EL (cell line): ENCODE measurements around the gene NXPH4.

Experiments used
- DNase-seq: peaks from one replicate; pipeline ENCODE4 v3.0.0-alpha.2; 2016

Gene NXPH4

DNA sequence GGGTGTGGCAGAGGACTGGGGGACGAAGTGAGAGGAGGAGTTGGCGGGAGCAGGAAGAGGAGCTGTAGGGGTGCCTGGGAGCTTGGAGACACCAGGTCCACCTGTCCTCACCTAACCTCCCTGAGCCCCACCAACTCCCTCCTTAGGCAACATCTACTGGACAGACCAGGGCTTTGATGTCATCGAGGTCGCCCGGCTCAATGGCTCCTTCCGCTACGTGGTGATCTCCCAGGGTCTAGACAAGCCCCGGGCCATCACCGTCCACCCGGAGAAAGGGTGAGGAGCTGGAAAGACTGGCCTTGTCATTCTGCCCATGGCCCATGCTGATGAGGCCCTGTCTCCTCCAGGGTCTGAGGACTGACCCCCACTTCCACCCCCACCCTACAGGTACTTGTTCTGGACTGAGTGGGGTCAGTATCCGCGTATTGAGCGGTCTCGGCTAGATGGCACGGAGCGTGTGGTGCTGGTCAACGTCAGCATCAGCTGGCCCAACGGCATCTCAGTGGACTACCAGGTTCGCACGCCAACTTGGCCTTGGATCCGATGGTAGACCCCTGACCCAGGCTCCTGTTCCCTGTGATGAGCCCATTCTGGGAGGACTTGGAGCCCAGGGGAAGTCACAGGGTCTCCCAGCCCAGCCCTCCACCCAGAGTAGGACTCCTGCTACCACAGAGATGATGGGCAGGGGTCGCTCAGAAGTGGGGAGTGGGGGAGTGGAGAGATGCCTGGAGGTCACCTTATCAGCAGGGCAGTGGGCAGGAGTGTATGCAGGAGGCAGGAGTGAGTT is 32.5 kb upstream of the NXPH4 start:
- no peak for DNase-seq

DNA sequence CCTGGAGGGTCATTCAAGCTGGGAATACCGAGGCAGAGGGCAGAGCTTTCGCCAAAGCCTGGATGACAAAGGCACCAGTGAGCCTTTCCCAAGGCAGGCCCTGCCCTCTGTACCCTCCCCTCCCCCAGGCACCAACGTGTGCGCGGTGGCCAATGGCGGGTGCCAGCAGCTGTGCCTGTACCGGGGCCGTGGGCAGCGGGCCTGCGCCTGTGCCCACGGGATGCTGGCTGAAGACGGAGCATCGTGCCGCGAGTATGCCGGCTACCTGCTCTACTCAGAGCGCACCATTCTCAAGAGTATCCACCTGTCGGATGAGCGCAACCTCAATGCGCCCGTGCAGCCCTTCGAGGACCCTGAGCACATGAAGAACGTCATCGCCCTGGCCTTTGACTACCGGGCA is 31.2 kb upstream of the NXPH4 start:
- no peak for DNase-seq

- DNase-seq = no peak
Measured at GRCh38 chr12:57185906-57186508, 30.6 kb upstream of the NXPH4 start.

DNA sequence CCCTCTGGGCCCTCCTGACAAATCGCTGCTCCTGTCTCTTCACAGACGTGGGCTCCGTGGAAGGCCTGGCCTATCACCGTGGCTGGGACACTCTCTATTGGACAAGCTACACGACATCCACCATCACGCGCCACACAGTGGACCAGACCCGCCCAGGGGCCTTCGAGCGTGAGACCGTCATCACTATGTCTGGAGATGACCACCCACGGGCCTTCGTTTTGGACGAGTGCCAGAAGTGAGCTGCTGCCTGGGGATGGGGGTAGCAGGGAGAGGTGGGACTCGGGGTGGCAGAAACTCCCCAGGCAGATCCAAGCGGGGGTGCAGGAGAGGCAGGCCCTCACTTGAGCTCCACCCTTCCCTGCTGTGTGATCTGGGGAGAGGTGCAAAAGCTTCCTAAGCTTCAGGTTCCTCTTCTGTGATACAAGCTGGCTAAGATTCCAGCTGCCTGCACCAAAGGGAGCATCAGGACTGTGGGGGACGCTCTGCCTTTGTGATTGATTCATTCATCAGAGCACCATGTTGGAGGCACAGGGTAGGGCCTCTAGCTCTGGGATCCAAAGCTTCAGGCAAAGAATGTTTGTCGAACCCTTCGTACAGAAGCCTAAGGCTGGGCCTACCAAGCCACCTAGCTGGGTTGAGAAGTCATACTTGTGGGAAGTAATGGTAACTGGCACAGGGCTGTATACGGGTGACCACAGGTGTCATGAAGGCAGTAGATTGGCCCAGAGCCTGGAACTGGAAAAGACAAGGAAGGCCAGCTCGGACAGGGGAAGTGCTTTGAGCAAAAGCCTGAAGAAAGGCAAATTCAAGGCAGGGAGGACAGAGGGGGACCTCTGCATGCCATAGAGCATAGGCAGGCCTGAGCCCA is 29.1 kb upstream of the NXPH4 start:
- no peak for DNase-seq

- no peak for DNase-seq
Measured at GRCh38 chr12:57188090-57188425, 28.5 kb upstream of the NXPH4 start.

DNA sequence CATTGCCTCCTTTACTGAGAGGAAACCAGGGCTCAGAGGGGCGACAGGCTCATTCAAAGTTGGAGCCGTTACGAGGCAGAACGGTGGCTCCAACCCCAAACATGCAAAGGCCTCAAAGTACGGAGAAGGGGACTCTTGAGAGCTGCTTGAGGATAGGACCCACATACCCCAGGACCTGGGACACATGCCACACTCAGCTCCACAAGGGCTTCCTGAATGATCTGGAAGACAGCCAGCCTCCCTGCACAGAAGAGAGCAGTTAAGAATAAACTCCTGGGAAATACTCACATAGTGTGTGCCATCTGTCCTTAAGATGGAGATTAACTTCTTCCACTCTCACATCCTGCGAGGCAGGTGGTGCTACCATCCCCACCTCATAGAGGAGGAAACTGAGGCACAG is 26.6 kb upstream of the NXPH4 start:
- no peak for DNase-seq

DNA sequence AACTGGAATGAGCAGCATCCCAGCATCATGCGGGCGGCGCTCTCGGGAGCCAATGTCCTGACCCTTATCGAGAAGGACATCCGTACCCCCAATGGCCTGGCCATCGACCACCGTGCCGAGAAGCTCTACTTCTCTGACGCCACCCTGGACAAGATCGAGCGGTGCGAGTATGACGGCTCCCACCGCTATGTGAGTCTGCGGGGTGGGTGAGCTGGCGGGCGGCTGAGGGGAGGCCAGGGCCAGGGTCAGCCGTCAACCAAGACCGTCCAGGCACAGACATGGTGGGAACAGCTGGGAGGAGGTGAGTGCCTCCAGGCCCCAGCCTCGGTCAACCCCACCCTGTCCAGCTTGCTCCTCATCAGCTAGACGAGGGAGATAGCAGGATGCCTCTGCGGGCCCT is 25.8 kb upstream of the NXPH4 start:
- no peak for DNase-seq

DNA sequence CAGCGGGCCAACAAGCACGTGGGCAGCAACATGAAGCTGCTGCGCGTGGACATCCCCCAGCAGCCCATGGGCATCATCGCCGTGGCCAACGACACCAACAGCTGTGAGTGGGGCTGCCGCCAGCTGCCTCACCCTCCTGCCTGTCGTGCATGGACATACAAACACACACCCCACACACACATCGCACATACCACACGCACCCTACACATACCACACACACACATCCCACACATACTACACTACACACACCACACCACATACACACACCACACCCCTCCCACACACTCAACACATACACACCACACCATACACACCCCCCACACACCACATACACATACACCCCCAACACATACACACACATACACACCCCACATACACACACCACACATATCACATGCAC is 25.2 kb upstream of the NXPH4 start:
- DNase-seq = no peak

DNA sequence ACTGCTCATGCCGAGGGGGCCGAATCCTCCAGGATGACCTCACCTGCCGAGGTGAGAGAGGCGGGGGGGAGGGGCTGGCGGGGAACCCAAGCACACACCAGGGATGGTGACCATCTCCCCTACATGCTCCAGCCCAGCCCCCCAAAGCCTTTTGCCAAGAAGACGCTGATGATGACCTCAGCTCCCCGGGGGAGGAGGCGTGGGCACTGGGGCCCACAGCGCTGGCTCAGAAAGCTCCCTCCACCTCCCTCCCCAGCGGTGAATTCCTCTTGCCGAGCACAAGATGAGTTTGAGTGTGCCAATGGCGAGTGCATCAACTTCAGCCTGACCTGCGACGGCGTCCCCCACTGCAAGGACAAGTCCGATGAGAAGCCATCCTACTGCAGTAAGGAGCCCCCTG is 23.7 kb upstream of the NXPH4 start:
- DNase-seq = no peak

DNA sequence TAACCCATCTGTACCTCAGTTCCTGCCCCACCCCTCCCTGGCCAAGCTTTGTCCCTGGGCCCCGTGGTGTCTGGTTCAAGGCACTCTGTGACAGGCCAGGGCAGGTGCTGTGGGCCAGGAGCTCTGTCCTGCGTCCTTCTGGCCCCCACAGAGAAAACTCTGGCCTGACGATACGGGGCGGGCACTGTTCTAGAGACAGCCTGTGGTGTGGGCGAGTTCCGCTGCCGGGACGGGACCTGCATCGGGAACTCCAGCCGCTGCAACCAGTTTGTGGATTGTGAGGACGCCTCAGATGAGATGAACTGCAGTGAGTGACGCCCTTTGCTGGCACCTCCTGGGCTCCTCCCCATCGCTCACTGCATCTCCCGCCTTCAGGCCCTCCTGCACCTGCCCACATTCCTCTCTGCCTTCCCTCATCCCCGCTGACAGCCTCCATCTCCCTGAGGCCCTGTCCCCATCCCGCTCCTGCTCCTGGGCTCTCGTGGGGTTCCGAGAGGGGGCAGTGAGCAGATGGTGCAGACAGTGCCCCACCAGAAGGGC is 22.8 kb upstream of the NXPH4 start:
- DNase-seq = no peak

- no peak for DNase-seq
Measured at GRCh38 chr12:57194253-57194652, 22.3 kb upstream of the NXPH4 start.

DNA sequence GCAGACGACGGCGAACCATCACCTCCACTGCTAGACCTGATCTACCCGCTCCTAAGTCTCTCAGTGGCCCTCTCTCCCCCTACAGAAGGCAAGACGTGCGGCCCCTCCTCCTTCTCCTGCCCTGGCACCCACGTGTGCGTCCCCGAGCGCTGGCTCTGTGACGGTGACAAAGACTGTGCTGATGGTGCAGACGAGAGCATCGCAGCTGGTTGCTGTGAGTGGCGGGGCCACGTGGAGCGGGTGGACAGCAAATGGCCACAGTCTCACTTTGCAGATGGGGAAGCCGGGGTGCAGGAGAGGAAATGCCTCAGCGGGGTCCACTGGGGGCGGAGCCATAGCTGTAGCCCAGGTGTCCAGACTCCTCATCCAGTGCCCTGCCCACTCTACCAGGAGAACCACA is 21.4 kb upstream of the NXPH4 start:
- no peak for DNase-seq

GRCh38 chr12:57195611-57196371 is 20.8 kb upstream of the NXPH4 start:
- DNase-seq = no peak

- DNase-seq = no peak
Measured at GRCh38 chr12:57196439-57196838, 20.2 kb upstream of the NXPH4 start.

- DNase-seq = no peak
Measured at GRCh38 chr12:57196956-57197355, 19.6 kb upstream of the NXPH4 start.

DNA sequence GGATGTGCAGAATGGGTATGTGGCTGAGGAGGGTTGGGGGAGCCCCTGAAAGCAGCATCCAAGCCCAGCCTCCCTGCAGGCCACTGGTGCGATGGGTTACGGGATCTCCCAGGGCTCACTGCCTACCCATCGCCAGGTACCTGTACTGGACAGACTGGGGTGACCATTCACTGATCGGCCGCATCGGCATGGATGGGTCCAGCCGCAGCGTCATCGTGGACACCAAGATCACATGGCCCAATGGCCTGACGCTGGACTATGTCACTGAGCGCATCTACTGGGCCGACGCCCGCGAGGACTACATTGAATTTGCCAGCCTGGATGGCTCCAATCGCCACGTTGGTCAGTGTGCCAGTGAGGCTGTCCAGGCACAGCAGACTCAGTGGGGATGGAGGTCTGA is 18.3 kb upstream of the NXPH4 start:
- DNase-seq = no peak

- no peak for DNase-seq
Measured at GRCh38 chr12:57199191-57199590, 17.4 kb upstream of the NXPH4 start.

- no peak for DNase-seq
Measured at GRCh38 chr12:57200497-57200896, 16.1 kb upstream of the NXPH4 start.

DNA sequence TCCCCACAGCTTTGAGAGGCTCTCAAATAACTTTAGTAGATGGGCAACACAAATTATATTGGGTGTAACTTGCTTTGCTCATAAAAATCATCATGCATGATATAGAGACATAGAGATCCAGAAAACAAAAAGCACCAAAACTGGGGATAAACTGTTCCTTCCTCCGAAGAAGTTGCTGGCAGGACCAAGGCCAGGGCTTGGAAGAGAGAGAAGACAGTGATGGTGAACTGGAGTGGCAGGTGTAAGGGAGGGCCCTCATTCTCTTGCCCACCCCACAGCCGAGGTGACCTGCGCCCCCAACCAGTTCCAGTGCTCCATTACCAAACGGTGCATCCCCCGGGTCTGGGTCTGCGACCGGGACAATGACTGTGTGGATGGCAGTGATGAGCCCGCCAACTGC is 15.4 kb upstream of the NXPH4 start:
- DNase-seq = no peak

- DNase-seq = no peak
Measured at GRCh38 chr12:57201631-57202030, 15.0 kb upstream of the NXPH4 start.

DNA sequence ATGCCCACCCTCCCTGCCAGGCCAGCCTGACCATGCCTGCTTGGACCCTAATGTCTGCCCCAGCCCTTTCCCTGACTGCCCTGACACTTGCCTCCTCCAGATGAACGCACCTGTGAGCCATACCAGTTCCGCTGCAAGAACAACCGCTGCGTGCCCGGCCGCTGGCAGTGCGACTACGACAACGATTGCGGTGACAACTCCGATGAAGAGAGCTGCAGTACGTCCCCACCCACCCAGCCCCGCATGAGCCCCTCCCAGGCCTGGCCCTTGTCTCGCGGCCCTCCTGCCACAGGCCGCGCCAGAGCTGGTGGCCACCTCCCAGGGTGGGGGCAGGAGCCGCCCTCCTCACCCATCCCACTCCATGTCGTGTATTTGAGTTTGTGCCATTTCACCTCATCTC is 14.3 kb upstream of the NXPH4 start:
- no peak for DNase-seq

GRCh38 chr12:57203201-57203600 is 13.4 kb upstream of the NXPH4 start:
- no peak for DNase-seq

- DNase-seq = no peak
Measured at GRCh38 chr12:57203791-57204190, 12.8 kb upstream of the NXPH4 start.
